WTC11 (cell line): ENCODE measurements around the gene LUC7L3. TPM values are rescaled to one million over a fixed set of nuclear protein-coding genes. Genes with fewer than 3 reads are reported as not detected.

Source experiments
- ATAC-seq: fragments of 200-7000 bp; cut with Tn5 transposase; 2 replicates; pipeline ENCODE4 v1.10.0; 2021; ENCODE audit warnings: mild to moderate bottlenecking, moderate library complexity
- CTCF ChIA-PET: fragments of 300-600 bp; sonication (Branson Sonifier 250); formaldehyde crosslinking; loops from one replicate; lab custom pipeline; 2021; ENCODE audit warnings: antibody characterized with exemption; lab: Charles Lee
- POLR2A ChIA-PET: fragments of 350-600 bp; sonication (Branson Sonifier 250); formaldehyde crosslinking; loops from one replicate; lab custom pipeline; 2021; ENCODE audit warnings: antibody characterized with exemption; lab: Charles Lee
- DNase-seq: peaks from one replicate; pipeline ENCODE4 v3.0.0; 2021; ENCODE audit warnings: low spot score
- H3K27ac Mint-ChIP-seq: 2 replicates; pipeline ENCODE4 v1.8.0; 2021; ENCODE audit warnings: mixed read lengths
- H3K27me3 Mint-ChIP-seq: 2 replicates; pipeline ENCODE4 v1.8.0; 2021; ENCODE audit warnings: low read depth, mild to moderate bottlenecking, moderate library complexity, mixed read lengths
- H3K36me3 Mint-ChIP-seq: 2 replicates; pipeline ENCODE4 v1.8.0; 2021; ENCODE audit warnings: mixed read lengths
- H3K4me1 Mint-ChIP-seq: 2 replicates; pipeline ENCODE4 v1.8.0; 2022; ENCODE audit warnings: mixed read lengths
- H3K4me3 Mint-ChIP-seq: 2 replicates; pipeline ENCODE4 v1.8.0; 2021; ENCODE audit warnings: mild to moderate bottlenecking, moderate library complexity, mixed read lengths
- H3K9me3 Mint-ChIP-seq: 2 replicates; pipeline ENCODE4 v1.8.0; 2021; ENCODE audit warnings: mixed read lengths
- ATF1 ChIP-seq: sonication (generic); formaldehyde crosslinking; IDR thresholded peaks from 2 replicates; pipeline ENCODE4 v1.8.1; 2023; ENCODE audit warnings: mild to moderate bottlenecking, moderate library complexity, missing genetic modification reagents
- ATF2 ChIP-seq: sonication (generic); formaldehyde crosslinking; IDR thresholded peaks from 2 replicates; pipeline ENCODE4 v1.8.1; 2022; ENCODE audit warnings: low read depth, missing genetic modification reagents, borderline replicate concordance
- CBFB ChIP-seq: sonication (generic); formaldehyde crosslinking; IDR thresholded peaks from 2 replicates; pipeline ENCODE4 v1.8.1; 2022; ENCODE audit warnings: mild to moderate bottlenecking, low read depth, missing genetic modification reagents
- CTCF ChIP-seq: fragments of 200-600 bp; IDR thresholded peaks from 2 replicates; pipeline ENCODE4 v1.8.0; 2022; ENCODE audit warnings: antibody characterized with exemption
- E2F1 ChIP-seq: sonication (generic); formaldehyde crosslinking; IDR thresholded peaks from 2 replicates; pipeline ENCODE4 v1.8.0; 2022; ENCODE audit warnings: mild to moderate bottlenecking, missing genetic modification reagents
- ERG ChIP-seq: fragments of 250-450 bp; sonication (Bioruptor Pico); IDR thresholded peaks from 2 replicates; pipeline ENCODE4 v1.8.0; 2021; ENCODE audit warnings: mild to moderate bottlenecking
- FOXJ3 ChIP-seq: sonication (generic); formaldehyde crosslinking; IDR thresholded peaks from 2 replicates; pipeline ENCODE4 v1.9.0; 2021; ENCODE audit warnings: missing genetic modification reagents, mild to moderate bottlenecking, borderline replicate concordance
- GRHL2 ChIP-seq: fragments of 250-450 bp; sonication (Bioruptor Pico); IDR thresholded peaks from 2 replicates; pipeline ENCODE4 v1.8.0; 2022; ENCODE audit warnings: mild to moderate bottlenecking, moderate library complexity; ENCODE audit not compliant: insufficient replicate concordance, severe bottlenecking
- JAZF1 ChIP-seq: fragments of 250-450 bp; sonication (Bioruptor Pico); IDR thresholded peaks from 2 replicates; pipeline ENCODE4 v1.9.0; 2021; ENCODE audit warnings: moderate library complexity, mild to moderate bottlenecking, inconsistent platforms
- MAX ChIP-seq: sonication (generic); formaldehyde crosslinking; IDR thresholded peaks from 2 replicates; pipeline ENCODE4 v1.8.0; 2022; ENCODE audit warnings: mild to moderate bottlenecking, missing genetic modification reagents
- MXD4 ChIP-seq: fragments of 250-450 bp; sonication (Bioruptor Pico); IDR thresholded peaks from 2 replicates; pipeline ENCODE4 v1.8.0; 2021; ENCODE audit warnings: mild to moderate bottlenecking, moderate library complexity, borderline replicate concordance
- MYBL2 ChIP-seq: sonication (generic); formaldehyde crosslinking; IDR thresholded peaks from 2 replicates; pipeline ENCODE4 v1.8.1; 2023; ENCODE audit warnings: mild to moderate bottlenecking, moderate library complexity, missing genetic modification reagents
- NFYB ChIP-seq: sonication (generic); formaldehyde crosslinking; conservative IDR thresholded peaks from 2 replicates; pipeline ENCODE4 v1.8.0; 2022; ENCODE audit warnings: low read depth, missing genetic modification reagents
- OVOL2 ChIP-seq: fragments of 250-450 bp; sonication (Bioruptor Pico); IDR thresholded peaks from 2 replicates; pipeline ENCODE4 v1.9.0; 2021; ENCODE audit warnings: mild to moderate bottlenecking, borderline replicate concordance
- SP1 ChIP-seq: sonication (generic); formaldehyde crosslinking; conservative IDR thresholded peaks from 2 replicates; pipeline ENCODE4 v1.8.1; 2022; ENCODE audit warnings: missing genetic modification reagents
- STAT6 ChIP-seq: sonication (generic); formaldehyde crosslinking; conservative IDR thresholded peaks from 2 replicates; pipeline ENCODE4 v1.8.1; 2023; ENCODE audit warnings: mild to moderate bottlenecking, low read depth, missing genetic modification reagents, moderate library complexity
- TCF7 ChIP-seq: sonication (generic); formaldehyde crosslinking; IDR thresholded peaks from 2 replicates; pipeline ENCODE4 v1.8.0; 2022; ENCODE audit warnings: mild to moderate bottlenecking, low read depth, missing genetic modification reagents, moderate library complexity
- ZNF121 ChIP-seq: sonication (generic); formaldehyde crosslinking; IDR thresholded peaks from 2 replicates; pipeline ENCODE4 v1.8.0; 2023; ENCODE audit warnings: missing genetic modification reagents
- ZNF138 ChIP-seq: sonication (generic); formaldehyde crosslinking; conservative IDR thresholded peaks from 2 replicates; pipeline ENCODE4 v1.8.1; 2022; ENCODE audit warnings: mild to moderate bottlenecking, moderate library complexity, missing genetic modification reagents
- ZNF263 ChIP-seq: sonication (generic); formaldehyde crosslinking; IDR thresholded peaks from 2 replicates; pipeline ENCODE4 v1.8.1; 2022; ENCODE audit warnings: low read depth, mild to moderate bottlenecking, moderate library complexity, missing genetic modification reagents
- total RNA-seq: library from RNA; stranded (reverse); gene quantifications from 3 replicates; pipeline ENCODE4 v1.2.3, GENCODE V29; 2021
- TF ChIP-seq, protein P1 (sequence below): fragments of 250-450 bp; sonication (Bioruptor Pico); IDR thresholded peaks from 2 replicates; pipeline ENCODE4 v1.9.0; 2021; ENCODE audit warnings: mild to moderate bottlenecking, borderline replicate concordance

Gene LUC7L3
- total RNA-seq, 1 experiment from 2014 or later = 190 TPM

- no peak for ATAC-seq
- CTCF ChIA-PET = interaction anchor here (1.1 to 2.7 kb wide), 3 partner anchors 9 to 50 kb away, joined by 5 to 16 read pairs (median 10); no protein-coding TSS in a partner anchor
- Mint-ChIP-seq H3K4me1 (peaks cover 11% of the 10 kb centered on the region), H3K9me3 (no peaks in the 10 kb centered on the region), H3K4me3 (no peak overlapping the region), H3K27ac (no peak overlapping the region), H3K27me3 (no peaks in the 10 kb centered on the region), H3K36me3 (no peaks in the 10 kb centered on the region)
- no peak for DNase-seq
- TF ChIP-seq ZNF138 (CRISPR knock-in tag) (no peak), E2F1 (CRISPR knock-in tag) (no peak), ATF1 (CRISPR knock-in tag) (no peak), ZNF121 (CRISPR knock-in tag) (no peak), ZNF263 (no peak), OVOL2 (no peak), SP1 (CRISPR knock-in tag) (no peak)
- POLR2A ChIA-PET = no interaction called here
Observed at GRCh38 chr17:50792132-50792531, 72.7 kb downstream of the LUC7L3 start.

- Mint-ChIP-seq H3K9me3 (no peaks in the 10 kb centered on the region), H3K4me3 (no peak overlapping the region), H3K4me1 (peaks cover 14% of the 10 kb centered on the region), H3K27me3 (no peaks in the 10 kb centered on the region), H3K36me3 (no peaks in the 10 kb centered on the region), H3K27ac (no peak overlapping the region)
- ChIA-PET POLR2A (interaction anchor here (0.6 kb wide), 1 partner anchor 13 kb away, joined by 3 read pairs; no protein-coding TSS in a partner anchor), CTCF (no interaction called here)
- no peak for ATAC-seq
- DNase-seq = no peak
- TF ChIP-seq MYBL2 (CRISPR knock-in tag) = no peak
- no peak for TF ChIP-seq ERG (CRISPR knock-in tag)
- TF ChIP-seq CTCF = no peak
- no peak for TF ChIP-seq OVOL2
- no peak for TF ChIP-seq MAX (CRISPR knock-in tag)
- no peak for TF ChIP-seq ATF2 (CRISPR knock-in tag)
- TF ChIP-seq FOXJ3 (CRISPR knock-in tag) = no peak
- TF ChIP-seq ZNF121 (CRISPR knock-in tag) = no peak
- TF ChIP-seq GRHL2 (CRISPR knock-in tag) = no peak
- no peak for TF ChIP-seq NFYB (CRISPR knock-in tag)
- no peak for TF ChIP-seq JAZF1 (CRISPR knock-in tag)
- no peak for TF ChIP-seq STAT6 (CRISPR knock-in tag)
- TF ChIP-seq MXD4 (CRISPR knock-in tag) = no peak
- TF ChIP-seq TCF7 (CRISPR knock-in tag) = no peak
- no peak for TF ChIP-seq CBFB (CRISPR knock-in tag)
- TF ChIP-seq, protein P1, sequence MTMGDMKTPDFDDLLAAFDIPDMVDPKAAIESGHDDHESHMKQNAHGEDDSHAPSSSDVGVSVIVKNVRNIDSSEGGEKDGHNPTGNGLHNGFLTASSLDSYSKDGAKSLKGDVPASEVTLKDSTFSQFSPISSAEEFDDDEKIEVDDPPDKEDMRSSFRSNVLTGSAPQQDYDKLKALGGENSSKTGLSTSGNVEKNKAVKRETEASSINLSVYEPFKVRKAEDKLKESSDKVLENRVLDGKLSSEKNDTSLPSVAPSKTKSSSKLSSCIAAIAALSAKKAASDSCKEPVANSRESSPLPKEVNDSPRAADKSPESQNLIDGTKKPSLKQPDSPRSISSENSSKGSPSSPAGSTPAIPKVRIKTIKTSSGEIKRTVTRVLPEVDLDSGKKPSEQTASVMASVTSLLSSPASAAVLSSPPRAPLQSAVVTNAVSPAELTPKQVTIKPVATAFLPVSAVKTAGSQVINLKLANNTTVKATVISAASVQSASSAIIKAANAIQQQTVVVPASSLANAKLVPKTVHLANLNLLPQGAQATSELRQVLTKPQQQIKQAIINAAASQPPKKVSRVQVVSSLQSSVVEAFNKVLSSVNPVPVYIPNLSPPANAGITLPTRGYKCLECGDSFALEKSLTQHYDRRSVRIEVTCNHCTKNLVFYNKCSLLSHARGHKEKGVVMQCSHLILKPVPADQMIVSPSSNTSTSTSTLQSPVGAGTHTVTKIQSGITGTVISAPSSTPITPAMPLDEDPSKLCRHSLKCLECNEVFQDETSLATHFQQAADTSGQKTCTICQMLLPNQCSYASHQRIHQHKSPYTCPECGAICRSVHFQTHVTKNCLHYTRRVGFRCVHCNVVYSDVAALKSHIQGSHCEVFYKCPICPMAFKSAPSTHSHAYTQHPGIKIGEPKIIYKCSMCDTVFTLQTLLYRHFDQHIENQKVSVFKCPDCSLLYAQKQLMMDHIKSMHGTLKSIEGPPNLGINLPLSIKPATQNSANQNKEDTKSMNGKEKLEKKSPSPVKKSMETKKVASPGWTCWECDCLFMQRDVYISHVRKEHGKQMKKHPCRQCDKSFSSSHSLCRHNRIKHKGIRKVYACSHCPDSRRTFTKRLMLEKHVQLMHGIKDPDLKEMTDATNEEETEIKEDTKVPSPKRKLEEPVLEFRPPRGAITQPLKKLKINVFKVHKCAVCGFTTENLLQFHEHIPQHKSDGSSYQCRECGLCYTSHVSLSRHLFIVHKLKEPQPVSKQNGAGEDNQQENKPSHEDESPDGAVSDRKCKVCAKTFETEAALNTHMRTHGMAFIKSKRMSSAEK (CRISPR knock-in tag) = no peak
Observed at GRCh38 chr17:50793007-50793406, 73.6 kb downstream of the LUC7L3 start.
